Measurements from ENCODE around the gene LEMD1.

DNA sequence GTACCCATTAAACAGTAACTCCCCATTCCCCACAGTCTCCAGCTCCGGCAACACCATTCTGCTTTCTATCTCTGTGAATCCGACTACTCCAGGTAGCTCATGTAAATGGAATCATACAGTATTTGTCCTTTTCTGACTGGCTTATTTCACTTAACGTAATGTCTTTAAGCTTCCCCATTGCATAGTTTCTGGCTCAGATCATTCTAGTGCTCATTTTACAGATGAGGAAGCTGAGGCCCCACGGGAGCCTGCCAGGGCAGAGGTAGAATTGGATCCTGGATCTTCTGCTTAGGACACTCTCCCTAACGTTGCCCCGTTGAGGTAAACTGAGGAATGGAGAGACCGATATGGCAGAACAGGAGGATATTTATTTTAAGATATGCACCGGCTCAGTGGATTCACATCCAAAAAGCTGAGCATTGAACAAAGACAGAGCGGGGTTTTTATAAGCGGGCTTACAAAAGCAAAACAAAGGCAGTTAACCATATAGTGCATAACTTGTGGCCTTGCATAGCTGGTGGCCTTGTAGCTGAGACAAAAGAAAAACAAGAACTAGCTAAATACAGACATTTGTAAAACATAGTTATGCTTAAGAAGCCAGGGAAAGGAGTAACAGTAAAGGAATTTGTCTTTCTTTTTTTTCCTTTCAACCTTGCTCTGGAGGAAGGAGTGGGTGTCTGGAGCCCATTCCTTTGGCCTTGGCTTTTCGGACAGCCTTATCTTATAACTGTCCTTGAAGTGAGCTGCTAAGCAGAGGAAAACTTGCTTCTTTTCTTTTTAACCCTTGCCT lies 49.8 kb downstream of the LEMD1 start:
- no peak for TF ChIP-seq EP300 (IDR thresholded peaks at IDR 0.05)
- TF ChIP-seq POLR2A (IDR thresholded peaks at IDR 0.05): no peak
